Measurements from ENCODE around the gene OR51F1.
"Not testable (repeated sequence)": the region's sequence is repeated elsewhere in the genome, so short reads cannot be mapped to it uniquely, and the experiment has no call there.

The OR51F1 gene, protein sequence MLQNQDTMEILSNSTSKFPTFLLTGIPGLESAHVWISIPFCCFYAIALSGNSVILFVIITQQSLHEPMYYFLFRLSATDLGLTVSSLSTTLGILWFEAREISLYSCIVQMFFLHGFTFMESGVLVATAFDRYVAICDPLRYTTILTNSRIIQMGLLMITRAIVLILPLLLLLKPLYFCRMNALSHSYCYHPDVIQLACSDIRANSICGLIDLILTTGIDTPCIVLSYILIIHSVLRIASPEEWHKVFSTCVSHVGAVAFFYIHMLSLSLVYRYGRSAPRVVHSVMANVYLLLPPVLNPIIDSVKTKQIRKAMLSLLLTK

DNA sequence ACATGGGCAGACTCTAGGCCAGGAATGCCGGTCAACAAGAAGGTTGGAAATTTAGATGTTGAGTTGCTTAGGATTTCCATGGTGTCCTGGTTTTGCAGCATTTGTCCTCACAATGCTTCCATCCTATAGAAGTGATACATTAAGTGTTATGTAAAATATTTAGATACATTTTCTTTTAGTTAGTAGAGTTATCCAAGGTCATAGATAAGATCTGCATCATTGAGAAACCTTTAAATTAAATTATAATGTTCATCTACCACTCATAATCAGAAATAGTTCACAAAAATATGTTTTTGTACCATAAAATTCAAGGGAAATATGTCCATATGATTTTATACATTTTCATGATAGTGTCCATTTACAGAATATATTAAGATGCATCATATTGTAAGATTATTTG, at the start of gene OR51F1:
Gene OR51F1 (minus strand): TSS at position 101 of the 400 bp plus-strand sequence. CDS start 0 bp downstream, at position 101.
- no peak for DNase-seq (ENCODE audit: low spot score)

DNA sequence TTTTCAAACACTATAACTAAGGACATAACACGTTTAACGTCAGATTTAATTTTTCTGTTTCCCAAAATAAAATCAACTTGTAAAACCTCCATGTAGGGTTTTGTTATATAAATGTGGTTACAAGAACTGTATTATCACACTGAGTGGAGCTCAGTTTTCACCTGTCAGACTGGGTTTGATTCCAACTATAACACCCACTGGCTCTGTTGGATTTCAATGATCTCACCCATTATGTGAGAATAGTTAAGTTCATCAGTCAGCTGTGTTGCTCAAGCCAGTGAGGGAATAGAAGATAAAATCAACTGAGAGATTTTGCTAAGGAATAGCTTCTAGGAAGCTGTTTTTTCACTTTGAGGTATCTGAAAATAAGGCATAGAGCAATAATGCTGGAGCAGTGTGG, 39.5 kb upstream of the OR51F1 start:
- DNase-seq (ENCODE audit: low spot score), result no peak

DNA sequence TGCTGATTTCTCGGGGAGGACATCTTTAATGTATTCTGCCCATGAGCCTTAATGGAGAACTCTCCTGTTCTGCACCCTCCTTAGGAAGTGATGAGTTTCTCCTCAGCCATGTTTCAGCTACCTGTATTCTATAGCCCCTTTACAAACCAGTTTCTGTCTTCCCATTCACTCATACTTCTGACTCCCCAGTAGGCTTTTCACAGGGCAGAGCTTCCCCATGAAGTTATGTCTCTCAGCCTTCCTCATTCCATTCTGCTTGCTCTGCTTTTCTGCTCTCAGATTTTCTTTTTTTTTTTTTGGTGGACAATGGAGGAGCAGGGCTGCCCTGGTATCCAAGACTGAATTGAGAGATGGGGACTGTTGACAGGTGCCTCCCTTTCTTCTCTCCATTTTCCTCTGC, 38.7 kb upstream of the OR51F1 start:
- no peak for DNase-seq (ENCODE audit: low spot score)

DNA sequence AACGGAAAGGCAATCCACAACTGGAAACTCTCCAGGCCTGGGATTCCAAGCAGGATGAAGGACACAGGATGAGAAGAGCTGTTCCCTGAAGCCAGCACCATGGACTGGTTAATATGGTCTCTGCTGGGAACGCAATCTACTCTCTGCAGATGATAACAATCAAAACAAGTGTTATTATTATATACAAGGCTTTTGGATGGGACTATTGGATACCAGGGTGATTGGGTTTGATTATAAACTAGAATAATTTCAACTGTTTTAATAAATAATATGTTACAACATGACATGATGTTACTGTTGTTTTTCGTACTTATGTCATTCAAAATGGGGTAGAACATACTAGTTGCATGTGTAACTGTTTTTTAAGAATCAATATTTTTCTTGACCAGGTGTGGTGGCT, 34.5 kb upstream of the OR51F1 start, which contains the start of gene OR52R1:
Gene OR52R1 (minus strand): TSS at position 101 of the 400 bp plus-strand sequence. CDS start 0 bp downstream, at position 101.
- DNase-seq (ENCODE audit: low spot score), result no peak

DNA sequence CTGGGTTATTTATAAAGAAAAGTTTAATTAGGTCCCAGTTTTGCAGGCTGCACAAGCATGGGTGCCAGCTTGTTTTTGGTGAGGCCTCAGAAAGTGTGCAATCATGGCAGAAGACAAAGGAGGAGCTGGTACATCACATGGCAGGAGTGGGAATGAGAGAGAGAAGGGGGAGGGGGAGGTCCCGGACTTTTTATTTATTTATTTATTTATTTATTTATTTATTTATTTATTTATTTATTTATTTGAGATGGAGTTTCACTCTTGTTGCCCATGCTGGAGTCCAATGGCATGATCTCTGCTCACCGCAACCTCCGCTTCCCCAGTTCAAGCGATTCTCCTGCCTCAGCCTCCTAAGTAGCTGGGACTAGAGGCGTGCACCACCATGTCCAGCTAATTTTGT, 31.6 kb upstream of the OR51F1 start:
- DNase-seq (ENCODE audit: low spot score), result not testable (repeated sequence)

DNA sequence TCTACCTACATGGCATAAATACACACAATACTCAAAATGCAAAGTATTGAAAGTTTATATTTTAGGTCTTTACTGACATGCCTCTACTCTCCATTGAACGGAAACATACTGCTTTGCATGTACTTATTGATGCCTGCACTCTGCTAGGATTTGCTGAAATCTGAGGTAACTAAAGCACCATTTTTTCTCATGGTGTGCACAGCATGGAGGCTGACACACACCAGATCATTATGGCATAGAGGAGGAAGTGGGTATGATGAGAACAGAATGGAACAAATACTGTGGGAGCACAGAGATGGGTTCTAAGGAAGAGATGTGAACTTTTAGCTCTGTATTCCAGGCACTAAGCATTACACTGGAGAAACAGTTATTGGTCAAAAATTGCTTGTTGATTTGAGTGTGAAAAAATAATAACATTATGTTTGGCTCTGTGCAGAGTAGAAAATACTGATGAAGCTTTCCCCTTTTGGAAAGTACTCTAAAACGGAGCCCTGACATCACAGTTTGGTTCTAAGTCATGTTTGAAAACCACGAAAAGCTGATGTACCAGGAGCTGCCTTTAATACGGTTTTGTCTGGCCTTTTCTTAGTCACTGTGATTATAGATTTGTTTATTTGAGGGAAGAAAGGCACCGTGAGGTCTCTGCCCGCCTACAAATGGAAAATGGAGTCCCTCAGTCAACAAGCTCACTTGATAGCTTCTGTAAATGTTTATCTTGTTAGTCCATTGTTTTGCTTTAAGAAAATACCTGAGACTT, 28.9 kb upstream of the OR51F1 start:
- DNase-seq (ENCODE audit: low spot score), result no peak

DNA sequence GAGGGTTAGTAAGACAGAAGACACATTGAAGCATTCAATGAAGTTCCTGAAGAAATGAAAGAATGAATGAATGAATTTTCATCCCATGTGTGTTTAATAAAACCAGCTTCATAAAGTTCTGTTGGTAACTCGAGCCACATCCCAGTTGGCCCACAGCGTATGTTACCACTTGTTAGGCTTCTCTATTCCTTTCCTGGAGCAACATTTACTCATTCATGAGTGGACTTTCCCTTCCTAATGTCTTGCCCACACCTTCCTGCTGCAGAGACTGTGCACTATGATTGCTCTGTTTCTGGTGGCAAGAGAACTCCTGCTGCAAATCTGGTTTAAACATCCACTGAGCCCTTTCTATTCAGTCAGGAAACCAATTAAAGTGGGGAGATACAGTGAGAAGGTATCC, 27.5 kb upstream of the OR51F1 start:
- no peak for DNase-seq (ENCODE audit: low spot score)

DNA sequence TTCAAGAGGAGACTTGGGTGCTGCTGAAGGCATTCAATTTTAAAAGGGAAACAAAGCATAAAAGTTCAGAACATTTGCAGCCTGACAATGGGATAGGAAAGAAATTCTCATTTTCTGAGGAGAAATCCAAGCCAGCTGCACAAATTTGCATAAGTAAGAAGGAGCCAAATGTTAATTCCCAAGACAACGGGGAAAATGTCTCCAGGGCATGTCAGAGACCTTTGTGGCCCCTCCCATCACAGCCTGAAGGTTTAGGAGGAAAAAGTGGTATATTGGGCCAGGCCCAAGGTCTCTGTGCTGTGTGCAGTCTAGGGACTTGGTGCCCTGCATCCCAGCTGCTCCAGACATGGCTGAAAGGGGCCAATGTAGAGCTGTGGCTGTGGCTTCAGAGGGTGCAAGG, 12.7 kb upstream of the OR51F1 start:
- no peak for DNase-seq (ENCODE audit: low spot score)

DNA sequence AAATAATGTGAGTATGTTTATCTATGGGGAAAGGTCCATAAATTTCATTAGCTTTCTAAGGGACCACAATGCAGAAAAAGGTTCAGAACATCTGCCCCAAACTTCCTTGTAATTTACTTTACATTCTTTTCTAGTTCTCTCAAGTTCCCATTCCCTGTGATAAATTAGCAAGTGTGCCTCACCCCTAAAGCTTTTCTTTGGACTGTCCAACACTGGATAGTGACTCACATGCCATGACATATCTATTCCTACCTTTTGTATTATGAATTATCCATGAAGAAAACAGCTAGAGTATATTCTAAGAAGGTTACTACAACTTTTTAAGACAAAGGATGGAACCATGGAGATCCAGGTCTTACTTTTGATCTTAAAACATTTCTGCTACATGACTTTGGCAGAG, 1.6 kb downstream of the OR51F1 start:
- no peak for DNase-seq (ENCODE audit: low spot score)

DNA sequence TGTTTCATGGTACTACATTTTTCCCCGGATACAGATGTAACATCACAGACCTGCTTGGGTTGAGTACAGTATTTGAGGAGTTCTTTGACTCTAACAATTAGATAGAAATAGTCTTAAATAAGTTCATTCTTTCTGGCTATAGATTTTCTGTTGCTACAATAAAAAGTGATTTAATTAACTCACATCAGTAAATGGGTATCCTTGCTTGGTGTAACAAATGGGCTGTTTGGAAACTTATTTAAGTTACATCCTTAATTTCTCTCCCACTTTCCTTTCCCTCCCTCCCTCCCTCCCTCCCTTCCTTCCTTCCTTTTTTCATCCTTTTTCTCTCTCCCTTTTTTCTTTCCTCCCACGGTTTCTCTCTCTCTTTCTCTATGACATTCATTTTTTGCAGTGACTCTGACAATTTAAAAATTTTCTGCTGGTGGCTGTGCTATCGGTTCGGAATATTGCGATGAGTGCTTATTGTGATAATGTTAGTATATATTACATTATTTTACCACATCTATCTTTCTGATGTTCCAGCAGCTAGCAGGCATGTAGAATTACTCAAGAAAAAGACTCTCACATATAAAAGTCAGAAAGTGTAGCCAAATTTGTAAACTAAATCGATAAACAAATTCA, 3.2 kb downstream of the OR51F1 start:
- no peak for DNase-seq (ENCODE audit: low spot score)

DNA sequence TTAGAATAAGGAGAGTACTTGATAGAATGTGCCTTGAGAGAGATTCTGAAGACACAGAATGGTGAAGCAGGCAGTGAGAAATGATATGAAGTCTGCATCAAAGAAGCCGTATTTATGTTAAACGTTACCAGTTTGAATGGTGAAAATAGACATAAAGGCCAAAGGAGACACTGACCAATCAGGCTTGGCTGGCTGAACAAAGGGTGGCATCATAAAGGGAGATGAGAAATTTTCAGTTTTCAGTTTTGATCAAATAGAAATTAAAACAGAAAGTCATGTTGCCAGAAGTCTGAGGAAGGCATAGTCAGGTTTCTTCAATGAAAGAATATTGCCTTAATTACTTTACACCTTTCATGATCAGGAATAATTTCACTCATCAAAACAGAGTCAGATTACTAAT, 6.6 kb downstream of the OR51F1 start:
- no peak for DNase-seq (ENCODE audit: low spot score)

DNA sequence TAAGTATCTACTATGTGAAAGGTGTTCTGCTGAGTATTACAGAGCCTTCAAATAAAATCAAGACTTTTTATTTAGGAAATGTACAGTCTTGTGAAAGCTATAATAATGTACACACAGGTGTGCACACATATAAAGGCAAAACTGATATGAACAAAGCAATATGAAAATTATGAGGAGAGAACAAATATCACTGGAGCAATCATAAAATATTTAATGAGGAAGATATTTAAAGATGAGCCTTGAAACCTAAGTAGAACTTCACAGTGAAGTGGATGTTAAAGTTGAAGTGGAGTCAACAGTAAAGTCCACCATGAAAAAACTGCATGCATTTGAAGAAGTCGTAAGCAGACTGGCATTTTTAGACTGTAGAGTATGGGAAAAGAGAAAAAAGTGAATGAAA, 18.5 kb downstream of the OR51F1 start:
- DNase-seq (ENCODE audit: low spot score), result no peak

DNA sequence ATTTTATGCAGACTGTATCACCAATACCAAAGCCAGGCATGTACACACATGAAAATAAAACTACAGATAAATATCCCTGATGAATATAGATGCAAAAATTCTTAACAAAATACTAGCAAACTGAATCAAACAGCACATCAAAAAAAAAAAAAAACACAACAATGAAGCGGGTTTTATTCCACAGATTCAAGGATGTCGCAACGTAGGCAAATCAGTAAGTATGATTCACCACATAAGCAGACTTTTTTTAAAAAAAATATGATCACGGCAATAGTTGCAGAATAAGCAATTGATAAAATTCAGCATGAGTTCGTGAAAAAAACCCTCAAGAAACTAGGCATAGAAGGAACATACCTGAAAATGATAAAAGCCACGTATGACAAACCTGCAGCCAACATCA, 21.3 kb downstream of the OR51F1 start:
- no peak for DNase-seq (ENCODE audit: low spot score)

DNA sequence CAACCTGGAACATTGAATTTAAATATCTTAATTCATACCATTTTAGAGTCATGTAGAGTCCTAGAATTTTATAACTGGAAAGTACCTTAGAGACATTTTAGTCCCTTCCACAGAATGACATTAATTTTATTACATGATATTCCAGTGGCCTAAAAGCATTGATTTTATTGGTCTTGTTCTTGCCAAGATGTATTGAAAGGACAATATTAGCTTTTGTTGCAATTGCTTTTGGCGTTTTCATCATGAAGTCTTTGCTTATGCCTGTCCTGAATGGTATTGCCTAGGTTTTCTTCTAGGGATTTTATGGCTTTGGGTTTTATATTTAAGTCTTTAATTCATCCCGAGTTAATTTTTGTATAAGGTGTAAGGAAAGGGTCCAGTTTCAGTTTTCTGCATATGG, 29.0 kb downstream of the OR51F1 start:
- DNase-seq (ENCODE audit: low spot score), result no peak

DNA sequence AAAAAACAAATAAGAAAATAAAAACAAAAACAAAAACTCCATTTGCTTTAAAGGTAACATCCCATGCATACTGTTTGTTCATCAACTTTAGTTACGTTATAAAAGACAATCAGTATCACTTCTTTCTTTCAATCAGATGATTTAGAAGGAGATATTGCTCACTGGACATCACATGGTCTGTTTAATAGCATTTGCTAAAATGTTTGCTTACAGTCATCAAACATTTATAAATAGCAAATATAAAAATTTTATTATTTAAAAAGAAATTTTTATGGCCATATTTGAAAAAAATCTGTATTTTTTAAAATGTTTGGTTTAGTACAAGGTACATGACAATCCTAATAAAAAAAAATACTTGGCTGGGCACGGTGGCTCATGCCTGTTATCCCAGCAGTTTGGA, 42.6 kb downstream of the OR51F1 start:
- no peak for DNase-seq (ENCODE audit: low spot score)

DNA sequence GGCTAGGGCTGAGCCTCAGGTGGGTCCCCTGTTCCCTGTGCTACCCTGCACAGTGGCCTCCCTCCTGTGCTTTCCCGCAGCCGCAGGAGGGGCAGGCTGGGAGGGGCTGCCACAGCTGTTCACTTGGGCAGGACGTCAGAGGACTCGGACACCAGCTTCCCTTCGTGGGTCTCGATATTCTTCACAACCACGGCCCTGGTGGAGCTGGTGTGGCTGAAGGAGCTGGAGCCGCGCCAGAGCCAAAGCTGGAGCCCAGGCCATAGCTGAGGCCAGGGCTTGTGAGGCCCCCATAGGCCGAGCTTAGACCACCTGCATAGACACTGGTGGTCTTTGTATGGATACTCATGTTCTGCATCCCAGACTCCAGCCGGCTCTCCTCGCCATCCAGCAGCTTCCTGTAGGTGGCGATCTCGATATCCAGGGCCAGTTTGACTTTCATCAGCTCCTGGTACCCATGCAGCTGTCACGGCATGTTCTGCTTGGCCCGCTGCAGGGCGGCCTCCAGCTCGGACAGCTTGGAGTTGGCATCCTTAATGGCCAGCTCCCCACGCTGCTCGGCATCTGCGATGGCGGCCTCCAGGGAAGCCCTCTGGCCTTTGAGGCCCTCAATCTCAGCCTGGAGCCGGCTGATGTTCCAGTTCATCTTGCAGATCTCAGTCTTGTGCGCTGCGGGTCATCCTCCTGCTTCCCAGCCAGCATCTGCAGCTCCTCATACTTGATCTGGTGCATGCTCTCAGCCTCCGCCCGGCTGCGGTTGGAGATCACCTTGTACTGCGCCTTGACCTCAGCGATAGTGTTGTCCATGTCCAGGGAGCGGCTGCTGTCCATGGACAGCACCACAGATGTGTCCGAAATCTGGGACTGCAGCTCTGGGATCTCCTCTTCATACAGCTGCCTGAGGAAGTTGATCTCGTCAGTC, 46.9 kb downstream of the OR51F1 start:
- DNase-seq (ENCODE audit: low spot score), result not testable (repeated sequence)
